SK-N-SH treated with all-trans-retinoic acid at 6 μM for 48 hours (cell line): ENCODE data around the gene CAPN12.

Experiments
- ATAC-seq: fragments of 200-7000 bp; cut with Tn5 transposase; 3 replicates; pipeline ENCODE4 v1.9.1; 2020; ENCODE audit warnings: mild to moderate bottlenecking, moderate library complexity
- ARNTL ChIP-seq: fragments of 450-650 bp; formaldehyde crosslinking; IDR thresholded peaks from 2 replicates; pipeline ENCODE4 v1.5.0; 2020; ENCODE audit warnings: low read depth, mild to moderate bottlenecking, moderate library complexity, borderline replicate concordance
- BACH2 ChIP-seq: fragments of 250-450 bp; sonication (Bioruptor Pico); IDR thresholded peaks from 2 replicates; pipeline ENCODE4 v1.9.0; 2021; ENCODE audit warnings: mild to moderate bottlenecking, borderline replicate concordance
- CREB5 ChIP-seq: fragments of 250-450 bp; sonication (Bioruptor Pico); IDR thresholded peaks from 2 replicates; pipeline ENCODE4 v1.5.1; 2020; ENCODE audit warnings: low read depth, mild to moderate bottlenecking, moderate library complexity
- CSDC2 ChIP-seq: fragments of 250-450 bp; sonication (Bioruptor Pico); IDR thresholded peaks from 2 replicates; pipeline ENCODE4 v1.5.0; 2020; ENCODE audit warnings: mild to moderate bottlenecking, moderate library complexity
- ESRRG ChIP-seq: fragments of 250-450 bp; sonication (Bioruptor Pico); IDR thresholded peaks from 2 replicates; pipeline ENCODE4 v1.6.1; 2021; ENCODE audit warnings: mild to moderate bottlenecking
- GLIS3 ChIP-seq: fragments of 250-450 bp; sonication (Bioruptor Pico); IDR thresholded peaks from 2 replicates; pipeline ENCODE4 v1.5.0; 2020; ENCODE audit warnings: mild to moderate bottlenecking, moderate library complexity
- POU6F1 ChIP-seq: fragments of 250-450 bp; sonication (Bioruptor Pico); IDR thresholded peaks from 2 replicates; pipeline ENCODE4 v1.8.0; 2021; ENCODE audit warnings: low read depth, mild to moderate bottlenecking, moderate library complexity, borderline replicate concordance
- PPARA ChIP-seq: fragments of 250-450 bp; sonication (Bioruptor Pico); IDR thresholded peaks from 2 replicates; pipeline ENCODE4 v1.5.0; 2020; ENCODE audit warnings: mild to moderate bottlenecking, borderline replicate concordance
- TCF4 ChIP-seq: fragments of 250-450 bp; sonication (Bioruptor Pico); IDR thresholded peaks from 2 replicates; pipeline ENCODE4 v1.8.0; 2021; ENCODE audit warnings: mild to moderate bottlenecking, moderate library complexity, borderline replicate concordance
- TOX ChIP-seq: fragments of 250-450 bp; sonication (Bioruptor Pico); IDR thresholded peaks from 2 replicates; pipeline ENCODE4 v1.8.0; 2021; ENCODE audit warnings: mild to moderate bottlenecking, moderate library complexity, borderline replicate concordance
- TSHZ2 ChIP-seq: fragments of 250-450 bp; sonication (Bioruptor Pico); IDR thresholded peaks from 2 replicates; pipeline ENCODE4 v1.5.0; 2020; ENCODE audit warnings: mild to moderate bottlenecking, moderate library complexity
- ZC3H10 ChIP-seq: fragments of 250-450 bp; sonication (Bioruptor Pico); IDR thresholded peaks from 2 replicates; pipeline ENCODE4 v1.5.1; 2021; ENCODE audit warnings: mild to moderate bottlenecking, moderate library complexity
- ZFP3 ChIP-seq: fragments of 250-450 bp; sonication (Bioruptor Pico); IDR thresholded peaks from 2 replicates; pipeline ENCODE4 v1.5.0; 2020; ENCODE audit warnings: mild to moderate bottlenecking, moderate library complexity
- ZFP30 ChIP-seq: fragments of 450-650 bp; formaldehyde crosslinking; IDR thresholded peaks from 2 replicates; pipeline ENCODE4 v1.5.0; 2022; ENCODE audit warnings: mild to moderate bottlenecking, moderate library complexity
- ZNF70 ChIP-seq: fragments of 450-650 bp; formaldehyde crosslinking; IDR thresholded peaks from 2 replicates; pipeline ENCODE4 v1.5.0; 2020; ENCODE audit warnings: mild to moderate bottlenecking, moderate library complexity
- ZNF8 ChIP-seq: fragments of 450-650 bp; formaldehyde crosslinking; IDR thresholded peaks from 2 replicates; pipeline ENCODE4 v1.5.0; 2020; ENCODE audit warnings: mild to moderate bottlenecking, moderate library complexity
- TF ChIP-seq, protein P1 (sequence below): fragments of 250-450 bp; sonication (Bioruptor Pico); IDR thresholded peaks from 2 replicates; pipeline ENCODE4 v1.8.0; 2020; ENCODE audit warnings: mild to moderate bottlenecking, moderate library complexity, borderline replicate concordance
- TF ChIP-seq, protein P2 (sequence below): fragments of 250-450 bp; sonication (Bioruptor Pico); IDR thresholded peaks from 2 replicates; pipeline ENCODE4 v1.5.1; 2021; ENCODE audit warnings: mild to moderate bottlenecking, moderate library complexity

The CAPN12 gene

GRCh38 chr19:38709671-38710415 is 34.4 kb downstream of the CAPN12 start:
- TF ChIP-seq CSDC2 (CRISPR knock-in tag) (no peak), ZNF70 (no peak), TOX (CRISPR knock-in tag) (no peak), ESRRG (CRISPR knock-in tag) (no peak), BACH2 (no peak), ARNTL (CRISPR knock-in tag) (no peak), TSHZ2 (CRISPR knock-in tag) (no peak), ZC3H10 (no peak), GLIS3 (CRISPR knock-in tag) (no peak), CREB5 (no peak), ZFP3 (CRISPR knock-in tag) (no peak), ZNF8 (no peak), TCF4 (no peak), POU6F1 (CRISPR knock-in tag) (no peak), PPARA (CRISPR knock-in tag) (no peak)
- TF ChIP-seq, protein P1, sequence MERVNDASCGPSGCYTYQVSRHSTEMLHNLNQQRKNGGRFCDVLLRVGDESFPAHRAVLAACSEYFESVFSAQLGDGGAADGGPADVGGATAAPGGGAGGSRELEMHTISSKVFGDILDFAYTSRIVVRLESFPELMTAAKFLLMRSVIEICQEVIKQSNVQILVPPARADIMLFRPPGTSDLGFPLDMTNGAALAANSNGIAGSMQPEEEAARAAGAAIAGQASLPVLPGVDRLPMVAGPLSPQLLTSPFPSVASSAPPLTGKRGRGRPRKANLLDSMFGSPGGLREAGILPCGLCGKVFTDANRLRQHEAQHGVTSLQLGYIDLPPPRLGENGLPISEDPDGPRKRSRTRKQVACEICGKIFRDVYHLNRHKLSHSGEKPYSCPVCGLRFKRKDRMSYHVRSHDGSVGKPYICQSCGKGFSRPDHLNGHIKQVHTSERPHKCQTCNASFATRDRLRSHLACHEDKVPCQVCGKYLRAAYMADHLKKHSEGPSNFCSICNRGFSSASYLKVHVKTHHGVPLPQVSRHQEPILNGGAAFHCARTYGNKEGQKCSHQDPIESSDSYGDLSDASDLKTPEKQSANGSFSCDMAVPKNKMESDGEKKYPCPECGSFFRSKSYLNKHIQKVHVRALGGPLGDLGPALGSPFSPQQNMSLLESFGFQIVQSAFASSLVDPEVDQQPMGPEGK (CRISPR knock-in tag), result no peak
- TF ChIP-seq, protein P2, sequence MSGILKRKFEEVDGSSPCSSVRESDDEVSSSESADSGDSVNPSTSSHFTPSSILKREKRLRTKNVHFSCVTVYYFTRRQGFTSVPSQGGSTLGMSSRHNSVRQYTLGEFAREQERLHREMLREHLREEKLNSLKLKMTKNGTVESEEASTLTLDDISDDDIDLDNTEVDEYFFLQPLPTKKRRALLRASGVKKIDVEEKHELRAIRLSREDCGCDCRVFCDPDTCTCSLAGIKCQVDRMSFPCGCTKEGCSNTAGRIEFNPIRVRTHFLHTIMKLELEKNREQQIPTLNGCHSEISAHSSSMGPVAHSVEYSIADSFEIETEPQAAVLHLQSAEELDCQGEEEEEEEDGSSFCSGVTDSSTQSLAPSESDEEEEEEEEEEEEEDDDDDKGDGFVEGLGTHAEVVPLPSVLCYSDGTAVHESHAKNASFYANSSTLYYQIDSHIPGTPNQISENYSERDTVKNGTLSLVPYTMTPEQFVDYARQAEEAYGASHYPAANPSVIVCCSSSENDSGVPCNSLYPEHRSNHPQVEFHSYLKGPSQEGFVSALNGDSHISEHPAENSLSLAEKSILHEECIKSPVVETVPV (CRISPR knock-in tag), result no peak
- ATAC-seq, result no peak

GRCh38 chr19:38709119-38709518 is 35.2 kb downstream of the CAPN12 start:
- TF ChIP-seq ZFP30 (CRISPR knock-in tag) (no peak), CREB5 (no peak), TSHZ2 (CRISPR knock-in tag) (no peak), ZNF8 (no peak)
- no peak for ATAC-seq
